DOHH2 (cell line): ENCODE data around the gene CEACAM20.

Experiments used
- CTCF ChIP-seq: fragments of 200-600 bp; sonication (generic); IDR thresholded peaks from one replicate; pipeline ENCODE4 v1.5.1; 2014; ENCODE audit warnings: antibody characterized with exemption, mild to moderate bottlenecking, low read depth, low read length; ENCODE audit not compliant: poor library complexity, severe bottlenecking
- EZH2phosphoT487 ChIP-seq: fragments of 200-600 bp; sonication (generic); IDR thresholded peaks from 2 replicates; pipeline ENCODE4 v1.6.1; 2017; ENCODE audit warnings: borderline replicate concordance, mild to moderate bottlenecking, antibody characterized with exemption, low read length, moderate library complexity, mixed read lengths

- TF ChIP-seq CTCF (no peak), EZH2phosphoT487 (no peak)
Measured at GRCh38 chr19:44527554-44527953, 1.9 kb downstream of the CEACAM20 start.
